ENCODE data around the gene UST. TPM values are rescaled to one million over a fixed set of nuclear protein-coding genes. Genes with fewer than 3 reads are reported as not detected.
"Not testable (repeated sequence)": the region's sequence is repeated elsewhere in the genome, so short reads cannot be mapped to it uniquely, and the experiment has no call there.

The UST gene
- total RNA-seq, 1 donor from 2014 or later: 17.1 TPM

DNA sequence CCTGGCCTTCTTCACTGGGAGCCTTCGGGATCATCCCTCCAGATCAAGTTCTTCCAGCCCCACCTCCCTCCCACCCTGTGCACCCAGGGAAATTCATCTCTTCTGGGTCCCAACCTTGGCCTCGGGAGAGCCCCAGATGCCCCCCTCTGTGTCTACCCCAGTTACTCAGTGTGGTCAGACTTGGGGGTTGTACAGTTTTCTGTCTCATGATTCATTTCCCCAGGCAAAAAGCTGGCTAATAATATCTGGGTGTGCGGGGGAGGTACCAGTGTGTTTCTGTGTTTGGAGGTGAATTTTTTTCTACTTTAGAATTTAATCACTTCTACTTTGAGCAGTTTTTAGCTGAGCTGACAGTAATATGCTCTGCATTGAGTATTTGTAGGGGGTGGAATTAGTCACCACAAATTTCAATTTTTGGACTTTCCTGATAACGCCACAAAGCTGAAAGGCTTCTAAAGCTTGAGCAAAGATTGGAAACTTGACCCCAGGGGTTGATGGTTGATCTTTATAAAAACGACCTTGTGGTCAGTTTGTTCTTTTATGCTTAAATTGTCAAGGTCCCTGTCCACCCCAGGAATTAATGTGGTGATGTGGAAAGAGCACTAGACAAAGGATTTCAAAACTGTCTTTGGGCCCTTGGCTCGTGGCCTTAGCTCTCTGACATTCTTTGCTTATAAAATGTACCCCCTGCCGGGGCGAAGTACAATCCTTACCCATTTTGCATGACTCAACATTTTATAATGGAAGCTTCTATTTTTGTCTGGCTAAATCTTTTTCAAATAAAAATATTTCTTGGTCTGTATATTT, 286.0 kb downstream of the UST start:
- peak overlapping the region; percentile 60 for H3K4me3 Mint-ChIP-seq (ENCODE audit: unreplicated experiment)

DNA sequence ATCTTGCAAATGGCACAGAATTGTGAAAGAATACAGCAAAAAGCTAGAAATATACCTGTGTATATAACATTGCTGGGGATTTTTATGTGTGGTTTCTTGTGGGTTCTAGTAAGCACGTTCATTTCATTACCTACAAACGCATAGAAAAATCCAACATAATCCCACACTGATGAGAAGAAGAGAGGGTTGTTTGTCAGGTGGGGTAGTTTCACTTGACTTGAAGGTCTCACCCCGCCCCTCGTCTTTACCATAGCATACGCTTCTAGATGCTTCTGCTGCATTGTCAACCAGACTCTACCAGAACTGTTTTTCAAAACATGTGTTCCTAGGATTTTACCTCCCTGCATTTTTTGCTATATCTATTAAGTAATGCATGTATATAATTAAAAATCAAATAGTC, 286.6 kb downstream of the UST start:
- H3K27me3 Mint-ChIP-seq (ENCODE audit: low read depth): no peaks in the 10 kb centered on the region
- H3K9me3 Mint-ChIP-seq (ENCODE audit: low read depth): no peaks in the 10 kb centered on the region
- no peaks in the 10 kb centered on the region for H3K36me3 Mint-ChIP-seq (ENCODE audit: low read depth)
- peaks cover 96% of the 10 kb centered on the region for H3K4me1 Mint-ChIP-seq (ENCODE audit: low read depth)
- no peak overlapping the region for H3K4me3 Mint-ChIP-seq (ENCODE audit: unreplicated experiment)
- H3K27ac Mint-ChIP-seq (ENCODE audit: unreplicated experiment): peak overlapping the region; percentile 97
- DNase-seq (ENCODE audit: low spot score): no peak
- TF ChIP-seq, protein P1, sequence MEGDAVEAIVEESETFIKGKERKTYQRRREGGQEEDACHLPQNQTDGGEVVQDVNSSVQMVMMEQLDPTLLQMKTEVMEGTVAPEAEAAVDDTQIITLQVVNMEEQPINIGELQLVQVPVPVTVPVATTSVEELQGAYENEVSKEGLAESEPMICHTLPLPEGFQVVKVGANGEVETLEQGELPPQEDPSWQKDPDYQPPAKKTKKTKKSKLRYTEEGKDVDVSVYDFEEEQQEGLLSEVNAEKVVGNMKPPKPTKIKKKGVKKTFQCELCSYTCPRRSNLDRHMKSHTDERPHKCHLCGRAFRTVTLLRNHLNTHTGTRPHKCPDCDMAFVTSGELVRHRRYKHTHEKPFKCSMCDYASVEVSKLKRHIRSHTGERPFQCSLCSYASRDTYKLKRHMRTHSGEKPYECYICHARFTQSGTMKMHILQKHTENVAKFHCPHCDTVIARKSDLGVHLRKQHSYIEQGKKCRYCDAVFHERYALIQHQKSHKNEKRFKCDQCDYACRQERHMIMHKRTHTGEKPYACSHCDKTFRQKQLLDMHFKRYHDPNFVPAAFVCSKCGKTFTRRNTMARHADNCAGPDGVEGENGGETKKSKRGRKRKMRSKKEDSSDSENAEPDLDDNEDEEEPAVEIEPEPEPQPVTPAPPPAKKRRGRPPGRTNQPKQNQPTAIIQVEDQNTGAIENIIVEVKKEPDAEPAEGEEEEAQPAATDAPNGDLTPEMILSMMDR (IDR thresholded peaks at IDR 0.05): no peak

More for the DNA sequence above, 286.0 kb downstream of the UST start:
- no peak for DNase-seq (ENCODE audit: low spot score)
- no peaks in the 10 kb centered on the region for H3K36me3 Mint-ChIP-seq (ENCODE audit: low read depth)
- TF ChIP-seq, protein P1 (IDR thresholded peaks at IDR 0.05): peak; percentile 18
- peaks cover 91% of the 10 kb centered on the region for H3K4me1 Mint-ChIP-seq (ENCODE audit: low read depth)
- H3K27ac Mint-ChIP-seq (ENCODE audit: unreplicated experiment): peak overlapping the region; percentile 97
- H3K27me3 Mint-ChIP-seq (ENCODE audit: low read depth): no peaks in the 10 kb centered on the region
- no peaks in the 10 kb centered on the region for H3K9me3 Mint-ChIP-seq (ENCODE audit: low read depth)

DNA sequence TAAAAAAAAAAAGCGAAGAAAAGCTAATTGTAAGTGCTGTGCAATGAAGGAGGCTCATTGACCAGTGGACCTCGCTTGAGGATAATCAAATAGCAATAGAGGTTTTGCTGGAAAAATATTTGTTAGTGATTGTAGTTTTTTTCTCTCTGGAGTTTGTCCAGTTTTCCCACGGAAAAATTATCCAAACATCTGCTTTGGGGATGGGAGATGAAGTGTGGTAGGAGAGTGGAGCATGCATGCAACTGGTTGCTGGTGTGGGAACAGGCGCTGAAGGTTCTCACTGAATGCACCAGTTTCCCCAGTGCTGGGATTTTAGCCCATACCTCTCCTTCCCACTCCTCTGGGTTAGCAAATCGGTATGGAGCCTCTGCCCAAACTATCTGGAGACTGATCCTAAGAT, 288.9 kb downstream of the UST start:
- Mint-ChIP-seq H3K27me3 (ENCODE audit: low read depth) (no peaks in the 10 kb centered on the region), H3K36me3 (ENCODE audit: low read depth) (peaks cover 1% of the 10 kb centered on the region), H3K4me3 (ENCODE audit: unreplicated experiment) (no peak overlapping the region), H3K9me3 (ENCODE audit: low read depth) (no peaks in the 10 kb centered on the region), H3K27ac (ENCODE audit: unreplicated experiment) (peak overlapping the region; percentile 96), H3K4me1 (ENCODE audit: low read depth) (peaks cover 78% of the 10 kb centered on the region)
- no peak for DNase-seq (ENCODE audit: low spot score)
- TF ChIP-seq, protein P1 (IDR thresholded peaks at IDR 0.05): no peak

DNA sequence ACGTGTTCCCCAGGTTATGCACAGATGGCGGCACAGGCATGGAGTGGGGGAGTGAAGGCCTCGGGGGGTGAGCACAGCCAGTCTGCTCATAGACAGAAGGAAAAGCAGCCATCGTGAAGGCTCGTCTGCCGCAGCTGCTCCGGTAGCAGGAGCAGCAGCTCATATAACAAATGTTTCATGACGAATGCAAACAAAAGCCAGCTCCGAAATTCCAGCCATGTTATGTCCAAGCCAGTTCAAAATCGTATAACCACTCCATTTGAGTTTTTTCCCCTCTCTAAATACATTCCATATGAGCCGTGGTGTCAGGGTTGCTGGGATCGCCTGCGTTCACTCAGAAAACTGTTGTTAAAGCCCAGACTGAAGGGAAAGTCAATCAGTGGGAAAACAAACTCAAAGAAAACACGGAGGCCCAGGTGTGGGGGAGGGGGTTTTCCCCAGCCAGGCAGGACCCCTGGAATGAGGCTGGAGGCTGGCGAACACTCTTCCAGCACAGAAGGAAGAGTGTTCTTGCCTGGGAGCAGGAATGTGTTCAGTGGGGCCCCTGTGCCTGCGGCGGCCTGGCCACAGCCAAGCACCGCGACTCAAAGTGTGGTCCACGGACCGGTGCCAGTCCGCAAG, 290.3 kb downstream of the UST start:
- peak overlapping the region; percentile 96 for H3K27ac Mint-ChIP-seq (ENCODE audit: unreplicated experiment)

DNA sequence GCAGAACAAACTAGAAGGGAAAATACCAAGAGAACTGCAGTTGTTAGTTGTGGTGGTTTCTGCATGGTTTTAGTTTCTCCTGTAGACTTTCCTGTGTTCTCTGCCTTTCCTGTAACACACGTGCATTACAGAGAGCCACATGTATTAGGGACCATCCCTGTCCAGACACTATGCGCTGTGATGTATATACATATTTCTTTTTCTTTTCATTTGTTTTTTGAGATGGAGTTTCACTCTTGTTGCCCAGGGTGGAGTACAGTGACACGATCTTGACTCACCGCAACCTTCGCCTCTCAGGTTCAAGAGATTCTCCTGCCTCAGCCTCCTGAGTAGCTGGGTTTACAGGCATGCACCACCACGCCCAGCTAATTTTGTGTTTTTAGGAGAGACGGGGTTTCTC, 292.2 kb downstream of the UST start:
- H3K4me1 Mint-ChIP-seq (ENCODE audit: low read depth): peaks cover 45% of the 10 kb centered on the region
- not testable (repeated sequence) for H3K9me3 Mint-ChIP-seq (ENCODE audit: low read depth); H3K4me3 Mint-ChIP-seq (ENCODE audit: unreplicated experiment); DNase-seq (ENCODE audit: low spot score); H3K27me3 Mint-ChIP-seq (ENCODE audit: low read depth); H3K27ac Mint-ChIP-seq (ENCODE audit: unreplicated experiment); H3K36me3 Mint-ChIP-seq (ENCODE audit: low read depth)

More for the DNA sequence above, 290.3 kb downstream of the UST start:
- Mint-ChIP-seq H3K4me3 (ENCODE audit: unreplicated experiment) (peak overlapping the region; percentile 36), H3K36me3 (ENCODE audit: low read depth) (peaks cover 4% of the 10 kb centered on the region), H3K9me3 (ENCODE audit: low read depth) (no peaks in the 10 kb centered on the region), H3K27me3 (ENCODE audit: low read depth) (no peaks in the 10 kb centered on the region), H3K4me1 (ENCODE audit: low read depth) (peaks cover 64% of the 10 kb centered on the region)
- TF ChIP-seq, protein P1 (IDR thresholded peaks at IDR 0.05): no peak
- DNase-seq (ENCODE audit: low spot score): no peak
